BJ (cell line): Measurements from ENCODE around the gene TDG. TPM values are rescaled to one million over a fixed set of nuclear protein-coding genes. Genes with fewer than 3 reads are reported as not detected.
"Not testable (repeated sequence)": the region's sequence is repeated elsewhere in the genome, so short reads cannot be mapped to it uniquely, and the experiment has no call there.

Experiments
- CTCF ChIA-PET: fragments of 350-600 bp; formaldehyde crosslinking; extraction: SDS; loops from one replicate; lab custom pipeline; 2021; ENCODE audit warnings: antibody characterized with exemption, inconsistent platforms; lab: Yijun Ruan, JAX
- POLR2A ChIA-PET: fragments of 300-600 bp; sonication (Branson Sonifier 250); formaldehyde crosslinking; extraction: SDS; loops from one replicate; lab custom pipeline; 2021; ENCODE audit warnings: antibody characterized with exemption; lab: Charles Lee
- DNase-seq: peaks from one replicate; pipeline ENCODE4 v3.0.0-alpha.2; 2011; ENCODE audit warnings: low read depth
- H3K27me3 ChIP-seq: 2 replicates; pipeline ENCODE4 v1.6.0; 2011; ENCODE audit warnings: low read length; ENCODE audit not compliant: control insufficient read depth, insufficient read depth
- H3K36me3 ChIP-seq: 2 replicates; pipeline ENCODE4 v1.5.1; 2011; ENCODE audit warnings: low read length; ENCODE audit not compliant: control insufficient read depth, insufficient read depth
- H3K4me3 ChIP-seq: 2 replicates; pipeline ENCODE4 v1.5.1; 2011; ENCODE audit warnings: low read depth, mild to moderate bottlenecking, control low read depth, low read length
- polyA plus RNA-seq: library from polyadenylated mRNA; depleted of rRNA; stranded (reverse); fragments of >200 nt; gene quantifications from 2 replicates; pipeline ENCODE4 v1.2.3, GENCODE V29; 2011
- TF ChIP-seq, protein P1 (sequence below): IDR thresholded peaks from 2 replicates; pipeline ENCODE4 v1.5.1; 2011; ENCODE audit warnings: low read depth, mild to moderate bottlenecking, control low read depth, inconsistent platforms, low read length, moderate library complexity; ENCODE audit not compliant: insufficient read depth

TDG gene
- polyA plus RNA-seq, 1 experiment: 10.4 TPM

DNA sequence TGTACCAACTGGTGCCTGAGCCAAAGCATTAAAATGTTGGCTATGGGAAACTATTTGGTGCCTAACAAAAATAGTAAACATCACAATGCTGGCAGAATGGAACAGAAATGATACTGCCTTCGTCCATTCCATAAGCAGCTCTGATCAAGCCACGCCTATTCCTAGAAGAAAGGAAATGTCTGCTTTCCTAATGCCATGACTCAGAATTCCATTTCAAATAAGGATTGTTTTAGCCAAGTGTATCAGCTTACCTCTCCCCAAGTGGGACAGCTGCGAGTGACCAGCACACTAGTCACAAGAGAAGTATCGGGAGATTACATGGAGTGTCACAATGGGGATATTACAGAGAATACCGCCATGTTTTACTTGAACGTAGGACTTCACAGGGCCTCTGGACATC lies 45.6 kb downstream of the TDG start:
- Histone ChIP-seq H3K36me3 (peaks cover 2% of the 10 kb centered on the region; the same call in 1 of the 2 replicates), H3K4me3 (no peak overlapping the region), H3K27me3 (no peaks in the 10 kb centered on the region)
- CTCF ChIA-PET: interaction anchor here (0.8 to 1.1 kb wide), 2 partner anchors 35 to 166 kb away, joined by 3 to 4 read pairs; no protein-coding TSS in a partner anchor
- POLR2A ChIA-PET: interaction anchor here (0.6 kb wide), 1 partner anchor 448 kb away, joined by 3 read pairs; no protein-coding TSS in a partner anchor
- TF ChIP-seq, protein P1, sequence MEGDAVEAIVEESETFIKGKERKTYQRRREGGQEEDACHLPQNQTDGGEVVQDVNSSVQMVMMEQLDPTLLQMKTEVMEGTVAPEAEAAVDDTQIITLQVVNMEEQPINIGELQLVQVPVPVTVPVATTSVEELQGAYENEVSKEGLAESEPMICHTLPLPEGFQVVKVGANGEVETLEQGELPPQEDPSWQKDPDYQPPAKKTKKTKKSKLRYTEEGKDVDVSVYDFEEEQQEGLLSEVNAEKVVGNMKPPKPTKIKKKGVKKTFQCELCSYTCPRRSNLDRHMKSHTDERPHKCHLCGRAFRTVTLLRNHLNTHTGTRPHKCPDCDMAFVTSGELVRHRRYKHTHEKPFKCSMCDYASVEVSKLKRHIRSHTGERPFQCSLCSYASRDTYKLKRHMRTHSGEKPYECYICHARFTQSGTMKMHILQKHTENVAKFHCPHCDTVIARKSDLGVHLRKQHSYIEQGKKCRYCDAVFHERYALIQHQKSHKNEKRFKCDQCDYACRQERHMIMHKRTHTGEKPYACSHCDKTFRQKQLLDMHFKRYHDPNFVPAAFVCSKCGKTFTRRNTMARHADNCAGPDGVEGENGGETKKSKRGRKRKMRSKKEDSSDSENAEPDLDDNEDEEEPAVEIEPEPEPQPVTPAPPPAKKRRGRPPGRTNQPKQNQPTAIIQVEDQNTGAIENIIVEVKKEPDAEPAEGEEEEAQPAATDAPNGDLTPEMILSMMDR: no peak
- peak; percentile 61 for DNase-seq

DNA sequence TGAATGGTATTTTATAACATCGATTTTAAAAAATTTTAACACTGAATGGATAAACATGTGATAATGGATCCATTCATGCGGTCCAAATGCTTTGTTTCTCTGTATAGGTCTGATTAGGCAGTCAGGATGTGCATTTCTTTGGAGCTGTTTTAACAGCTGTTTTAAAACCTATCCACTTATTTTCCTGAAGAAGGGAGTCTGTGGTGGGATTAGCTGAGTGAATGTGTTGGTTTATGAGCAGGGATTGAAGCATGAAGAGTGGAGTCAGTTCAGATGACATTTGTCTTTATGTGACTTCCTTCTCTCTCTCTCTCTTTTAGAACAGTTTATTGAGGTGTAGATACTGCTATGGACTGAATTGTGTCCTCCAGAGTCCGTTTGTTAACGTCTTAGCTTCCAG lies 46.7 kb downstream of the TDG start:
- ChIA-PET POLR2A (no interaction called here), CTCF (no interaction called here)
- TF ChIP-seq, protein P1: no peak
- DNase-seq: no peak
- Histone ChIP-seq H3K27me3 (no peaks in the 10 kb centered on the region), H3K4me3 (no peak overlapping the region), H3K36me3 (peaks cover 2% of the 10 kb centered on the region; the same call in 1 of the 2 replicates)

DNA sequence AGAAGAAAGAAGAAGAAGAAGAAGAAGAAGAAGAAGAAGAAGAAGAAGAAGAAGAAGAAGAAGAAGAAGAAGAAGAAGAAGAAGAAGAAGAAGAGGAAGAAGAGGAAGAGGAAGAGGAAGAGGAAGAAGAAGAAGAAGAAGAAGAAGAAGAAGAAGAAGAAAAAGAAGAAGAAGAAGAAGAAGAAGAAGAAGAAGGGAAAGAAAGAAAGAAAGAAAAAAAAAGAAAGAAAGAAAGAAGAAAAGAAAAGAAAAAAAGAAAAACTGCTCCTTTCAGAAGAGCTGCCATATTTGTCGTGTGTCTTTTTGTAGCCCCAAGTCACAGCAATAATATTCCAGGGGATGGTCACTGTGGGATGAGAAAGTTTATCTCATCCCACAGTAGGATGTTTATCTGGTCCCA lies 56.2 kb downstream of the TDG start:
- DNase-seq, POLR2A ChIA-PET, H3K36me3 ChIP-seq, H3K27me3 ChIP-seq, H3K4me3 ChIP-seq, CTCF ChIA-PET: not testable (repeated sequence)

DNA sequence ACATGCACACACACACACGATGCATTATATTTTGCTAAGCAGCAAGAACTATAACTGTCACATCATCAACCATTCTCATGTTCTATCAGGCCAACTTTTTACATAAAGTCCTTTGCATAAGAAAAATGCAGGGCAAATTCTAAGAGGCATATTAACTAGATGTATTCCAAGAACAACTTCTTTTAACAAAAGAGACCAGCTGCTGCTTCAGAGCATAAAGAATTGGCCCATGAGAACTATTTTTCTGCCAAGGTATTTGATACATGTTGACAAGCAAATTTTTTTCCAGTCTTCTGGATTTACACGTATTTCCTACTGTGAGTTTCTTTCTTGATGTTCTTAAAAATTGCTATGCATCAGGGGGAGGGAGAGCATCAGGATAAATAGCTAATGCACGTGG lies 57.1 kb downstream of the TDG start:
- Histone ChIP-seq H3K27me3 (no peaks in the 10 kb centered on the region), H3K36me3 (no peaks in the 10 kb centered on the region), H3K4me3 (no peak overlapping the region)
- TF ChIP-seq, protein P1: no peak
- DNase-seq: no peak
- ChIA-PET CTCF (no interaction called here), POLR2A (no interaction called here)

DNA sequence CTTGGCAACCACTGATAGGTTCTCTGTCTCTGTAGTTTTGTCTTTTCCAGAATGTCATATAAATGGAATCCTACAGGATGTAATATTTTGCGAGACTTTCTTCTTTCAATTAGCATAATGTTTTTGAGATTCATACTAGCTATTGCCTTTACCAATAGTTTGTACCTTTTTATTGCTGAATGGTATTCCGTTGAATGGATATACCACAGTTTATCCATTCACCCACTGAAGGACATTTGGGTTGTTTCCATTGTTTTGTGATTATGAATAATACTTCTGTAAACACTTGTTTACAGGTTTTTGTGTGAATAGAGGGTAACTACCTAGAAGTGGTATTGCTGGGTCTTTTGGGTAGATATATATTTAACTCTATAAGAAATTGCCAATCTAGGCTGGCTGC lies 58.0 kb downstream of the TDG start:
- no peak for DNase-seq
- TF ChIP-seq, protein P1: no peak
- Histone ChIP-seq H3K27me3 (no peaks in the 10 kb centered on the region), H3K4me3 (no peak overlapping the region), H3K36me3 (no peaks in the 10 kb centered on the region)
- ChIA-PET POLR2A (no interaction called here), CTCF (no interaction called here)

DNA sequence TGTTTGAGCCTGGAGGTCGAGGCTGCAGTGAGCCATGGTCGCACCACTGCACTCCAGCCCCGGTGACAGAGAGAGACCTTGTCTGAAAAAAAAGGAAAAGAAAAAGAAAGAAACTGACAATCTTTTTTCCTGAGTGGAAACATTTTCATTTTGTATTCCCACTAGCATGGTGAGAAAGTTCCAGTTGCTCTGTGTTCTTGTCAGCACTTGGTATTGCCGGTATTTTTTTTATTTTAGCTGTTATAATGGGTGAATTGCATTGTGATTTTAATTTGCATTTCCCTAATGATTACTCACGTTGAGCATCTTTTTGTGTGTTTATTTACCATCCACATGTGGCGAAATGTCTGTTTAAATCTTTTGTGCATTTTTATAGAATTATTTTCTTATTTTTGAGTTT lies 58.7 kb downstream of the TDG start:
- Histone ChIP-seq H3K36me3 (no peaks in the 10 kb centered on the region), H3K4me3 (no peak overlapping the region), H3K27me3 (no peaks in the 10 kb centered on the region)
- CTCF ChIA-PET: no interaction called here
- TF ChIP-seq, protein P1: no peak
- POLR2A ChIA-PET: no interaction called here
- DNase-seq: no peak
